ENCODE results near the gene U2AF1L4.

Gene U2AF1L4

GRCh38 chr19:35775298-35776101 lies 30.3 kb upstream of the U2AF1L4 start, which contains the start of gene ARHGAP33 (continued):
- 0 out of 2 replicates have a peak, but pooled peaks have one; percentile 18 for TF ChIP-seq ZNF692 (tag by site-specific recombination; IDR thresholded peaks at IDR 0.05)
- no peak for TF ChIP-seq MEIS1 (CRISPR knock-in tag; IDR thresholded peaks at IDR 0.05; ENCODE audit: borderline replicate concordance)
- TF ChIP-seq IKZF3 (tag by site-specific recombination; IDR thresholded peaks at IDR 0.05) = peak; percentile 51; the same call in 1 of the 2 replicates
- 0 out of 2 replicates have a peak, but pooled peaks have one; percentile 8 for TF ChIP-seq ZNF600 (tag by site-specific recombination; IDR thresholded peaks at IDR 0.05)
- TF ChIP-seq ZNF791 (tag by site-specific recombination; IDR thresholded peaks at IDR 0.05) = no peak
- TF ChIP-seq, protein P1, sequence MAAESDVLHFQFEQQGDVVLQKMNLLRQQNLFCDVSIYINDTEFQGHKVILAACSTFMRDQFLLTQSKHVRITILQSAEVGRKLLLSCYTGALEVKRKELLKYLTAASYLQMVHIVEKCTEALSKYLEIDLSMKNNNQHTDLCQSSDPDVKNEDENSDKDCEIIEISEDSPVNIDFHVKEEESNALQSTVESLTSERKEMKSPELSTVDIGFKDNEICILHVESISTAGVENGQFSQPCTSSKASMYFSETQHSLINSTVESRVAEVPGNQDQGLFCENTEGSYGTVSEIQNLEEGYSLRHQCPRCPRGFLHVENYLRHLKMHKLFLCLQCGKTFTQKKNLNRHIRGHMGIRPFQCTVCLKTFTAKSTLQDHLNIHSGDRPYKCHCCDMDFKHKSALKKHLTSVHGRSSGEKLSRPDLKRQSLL (tag by site-specific recombination; IDR thresholded peaks at IDR 0.05) = peak; percentile 82; the same call in 1 of the 2 replicates
- 0 out of 2 replicates have a peak, but pooled peaks have one; percentile 60 for TF ChIP-seq ZBTB7A (tag by site-specific recombination; IDR thresholded peaks at IDR 0.05; ENCODE audit: low read depth)
- no peak for TF ChIP-seq ZNF610 (tag by site-specific recombination; IDR thresholded peaks at IDR 0.05; ENCODE audit: borderline replicate concordance)
- TF ChIP-seq ZNF394 (tag by site-specific recombination; IDR thresholded peaks at IDR 0.05; ENCODE audit: borderline replicate concordance) = no peak
- no peak for TF ChIP-seq ZNF48 (tag by site-specific recombination; IDR thresholded peaks at IDR 0.05)
- no peak for TF ChIP-seq BCL11B (tag by site-specific recombination; IDR thresholded peaks at IDR 0.05; ENCODE audit: low read depth)
- TF ChIP-seq ZEB2 (tag by site-specific recombination; IDR thresholded peaks at IDR 0.05) = no peak; the same call in 1 of the 2 replicates
- TF ChIP-seq ZSCAN30 (tag by site-specific recombination; IDR thresholded peaks at IDR 0.05) = peak; percentile 64; the same call in 1 of the 2 replicates
- no peak for TF ChIP-seq ZSCAN16 (tag by site-specific recombination; IDR thresholded peaks at IDR 0.05)
- no peak for TF ChIP-seq PBX3 (CRISPR knock-in tag; IDR thresholded peaks at IDR 0.05)
- TF ChIP-seq YY1 (tag by site-specific recombination; IDR thresholded peaks at IDR 0.05) = peak; percentile 73; the same call in 1 of the 2 replicates
- TF ChIP-seq ZBTB20 (tag by site-specific recombination; IDR thresholded peaks at IDR 0.05) = peak; percentile 22; the same call in 1 of the 2 replicates
- no peak for TF ChIP-seq ZNF202 (tag by site-specific recombination; IDR thresholded peaks at IDR 0.05; ENCODE audit: borderline replicate concordance)
- no peak for TF ChIP-seq ZBTB44 (tag by site-specific recombination; IDR thresholded peaks at IDR 0.05)
- TF ChIP-seq ZNF214 (tag by site-specific recombination; IDR thresholded peaks at IDR 0.05; ENCODE audit: borderline replicate concordance) = no peak
- TF ChIP-seq BCL11A (tag by site-specific recombination; IDR thresholded peaks at IDR 0.05; ENCODE audit: low read depth) = no peak
- peak; percentile 91; the same call in 1 of the 2 replicates for TF ChIP-seq ZNF561 (tag by site-specific recombination; IDR thresholded peaks at IDR 0.05; ENCODE audit: borderline replicate concordance)
- TF ChIP-seq ZNF585B (tag by site-specific recombination; IDR thresholded peaks at IDR 0.05) = no peak
- TF ChIP-seq KLF9 (tag by site-specific recombination; IDR thresholded peaks at IDR 0.05; ENCODE audit: low read depth) = peak; percentile 89
- TF ChIP-seq ZNF529 (tag by site-specific recombination; IDR thresholded peaks at IDR 0.05; ENCODE audit: insufficient replicate concordance) = no peak
- TF ChIP-seq, protein P2, sequence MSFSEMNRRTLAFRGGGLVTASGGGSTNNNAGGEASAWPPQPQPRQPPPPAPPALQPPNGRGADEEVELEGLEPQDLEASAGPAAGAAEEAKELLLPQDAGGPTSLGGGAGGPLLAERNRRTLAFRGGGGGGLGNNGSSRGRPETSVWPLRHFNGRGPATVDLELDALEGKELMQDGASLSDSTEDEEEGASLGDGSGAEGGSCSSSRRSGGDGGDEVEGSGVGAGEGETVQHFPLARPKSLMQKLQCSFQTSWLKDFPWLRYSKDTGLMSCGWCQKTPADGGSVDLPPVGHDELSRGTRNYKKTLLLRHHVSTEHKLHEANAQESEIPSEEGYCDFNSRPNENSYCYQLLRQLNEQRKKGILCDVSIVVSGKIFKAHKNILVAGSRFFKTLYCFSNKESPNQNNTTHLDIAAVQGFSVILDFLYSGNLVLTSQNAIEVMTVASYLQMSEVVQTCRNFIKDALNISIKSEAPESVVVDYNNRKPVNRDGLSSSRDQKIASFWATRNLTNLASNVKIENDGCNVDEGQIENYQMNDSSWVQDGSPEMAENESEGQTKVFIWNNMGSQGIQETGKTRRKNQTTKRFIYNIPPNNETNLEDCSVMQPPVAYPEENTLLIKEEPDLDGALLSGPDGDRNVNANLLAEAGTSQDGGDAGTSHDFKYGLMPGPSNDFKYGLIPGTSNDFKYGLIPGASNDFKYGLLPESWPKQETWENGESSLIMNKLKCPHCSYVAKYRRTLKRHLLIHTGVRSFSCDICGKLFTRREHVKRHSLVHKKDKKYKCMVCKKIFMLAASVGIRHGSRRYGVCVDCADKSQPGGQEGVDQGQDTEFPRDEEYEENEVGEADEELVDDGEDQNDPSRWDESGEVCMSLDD (tag by site-specific recombination; IDR thresholded peaks at IDR 0.05) = 0 out of 2 replicates have a peak, but pooled peaks have one; percentile 12
- no peak for TF ChIP-seq SETDB1 (IDR thresholded peaks at IDR 0.05; ENCODE audit: insufficient read length, low read length)

Measured in HEK293 (cell line).